DMS 273 treated with DMSO at 0.1 percent for 48 hours (cell line): ENCODE data around the gene ACYP2.

ENCODE experiments used
- DNase-seq: peaks from one replicate; lab custom pipeline; 2025; lab: John Stamatoyannopoulos, UW

Gene ACYP2

DNA sequence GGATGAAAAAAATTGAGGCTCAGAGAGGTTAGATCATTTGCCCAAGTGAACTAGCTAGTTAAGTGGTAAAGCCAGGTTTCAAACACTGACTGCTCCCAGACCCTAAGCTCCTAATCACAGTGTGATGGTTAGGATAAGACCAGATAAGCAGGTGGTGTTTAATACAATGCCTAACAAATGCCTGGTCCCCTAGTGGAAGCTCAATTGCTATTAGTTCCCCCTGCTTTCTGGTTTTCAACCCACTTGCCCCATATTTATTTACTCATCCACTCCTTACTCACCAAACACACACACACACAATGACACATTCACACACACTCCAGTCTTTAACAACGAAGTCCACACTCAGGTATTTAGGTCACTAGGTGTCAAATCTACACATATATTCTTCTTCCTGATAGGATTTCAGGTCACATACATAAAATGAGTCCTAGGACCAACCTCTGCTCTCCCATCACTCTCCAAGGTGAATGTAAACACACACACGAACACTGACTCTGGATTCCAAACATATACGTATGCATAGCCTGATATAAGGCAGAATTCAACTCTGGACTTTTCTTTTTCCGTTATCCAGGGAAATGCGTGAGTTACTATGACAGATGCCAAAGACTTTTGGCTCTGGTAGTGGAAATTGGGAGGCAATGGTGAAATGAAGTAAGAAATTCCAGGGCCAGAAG, 214.2 kb downstream of the ACYP2 start:
- DNase-seq = peak; percentile 47

- peak; percentile 96 for DNase-seq
Measured at GRCh38 chr2:54330162-54330925, 214.9 kb downstream of the ACYP2 start.

GRCh38 chr2:54330926-54331835, 215.8 kb downstream of the ACYP2 start:
- no peak for DNase-seq

GRCh38 chr2:54332386-54332785, 217.0 kb downstream of the ACYP2 start:
- DNase-seq = no peak

GRCh38 chr2:54336136-54336976, 220.9 kb downstream of the ACYP2 start:
- no peak for DNase-seq

GRCh38 chr2:54336977-54337255, 221.5 kb downstream of the ACYP2 start:
- DNase-seq = no peak

DNA sequence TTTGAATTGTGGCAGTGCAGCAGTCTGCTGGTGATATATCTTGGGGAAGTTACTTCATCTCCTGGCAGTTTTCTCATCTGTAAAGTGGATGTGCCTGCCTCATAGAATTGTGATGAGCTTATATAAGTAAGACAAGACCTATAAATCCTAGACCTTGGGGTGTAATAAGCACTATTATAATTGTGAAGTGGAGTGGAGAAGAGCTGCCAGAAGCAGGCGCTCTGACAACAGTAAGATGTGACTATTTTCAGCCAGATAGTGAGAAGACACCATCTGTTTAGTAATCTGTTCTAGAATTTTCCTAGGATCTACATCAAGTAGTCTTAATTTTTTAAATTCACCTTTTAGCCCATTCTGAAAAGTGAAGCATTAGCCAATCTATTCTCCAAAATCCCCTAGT, 226.2 kb downstream of the ACYP2 start:
- DNase-seq = no peak

- no peak for DNase-seq
Measured at GRCh38 chr2:54342603-54343002, 227.2 kb downstream of the ACYP2 start.

GRCh38 chr2:54347622-54348021, 232.2 kb downstream of the ACYP2 start:
- no peak for DNase-seq

- no peak for DNase-seq
Measured at GRCh38 chr2:54348646-54349045, 233.2 kb downstream of the ACYP2 start.

- DNase-seq = no peak
Measured at GRCh38 chr2:54350426-54350825, 235.0 kb downstream of the ACYP2 start.

DNA sequence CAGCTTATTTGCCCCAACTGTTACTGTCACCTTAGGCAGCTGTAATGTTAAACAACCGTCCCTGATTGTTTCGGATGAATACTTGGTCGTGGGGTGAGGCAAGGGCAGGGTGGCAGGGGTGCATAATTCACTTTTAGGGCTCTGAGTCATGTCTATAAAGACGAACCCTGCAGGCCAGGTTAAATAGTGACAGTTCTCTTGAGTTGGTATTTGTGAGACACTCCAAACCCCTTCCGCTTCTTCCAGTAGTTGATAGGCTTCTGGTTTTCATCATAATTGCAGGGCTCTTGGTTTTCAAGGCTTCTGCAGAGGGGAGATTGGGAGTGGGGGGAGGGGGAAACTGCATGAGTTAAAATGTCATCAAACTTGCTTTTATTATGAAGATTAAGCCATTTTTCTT, 237.8 kb downstream of the ACYP2 start:
- DNase-seq = no peak
